SK-MEL-5 (cell line): Measurements from ENCODE around the gene USP46. TPM values are rescaled to one million over a fixed set of nuclear protein-coding genes. Genes with fewer than 3 reads are reported as not detected.

ENCODE experiments used
- DNase-seq: peaks from one replicate; pipeline ENCODE4 v3.0.0-alpha.2; 2016; ENCODE audit warnings: low read depth, low spot score
- in situ Hi-C: cut with HindIII; loops from 2 replicates; pipeline ENCODE4 v1.10.0; 2016; ENCODE audit warnings: low sequenced_read_pairs, high pct_unique_total_duplicates, low pct_unique_long_range_greater_than_20kb
- total RNA-seq: library from RNA; depleted of rRNA; stranded (reverse); fragments of >200 nt; shearing (Covaris generic); gene quantifications from 2 replicates; pipeline ENCODE4 v1.2.3, GENCODE V29; 2014

The USP46 gene
- total RNA-seq, 1 experiment from 2014 or later: 10.0 TPM

DNA sequence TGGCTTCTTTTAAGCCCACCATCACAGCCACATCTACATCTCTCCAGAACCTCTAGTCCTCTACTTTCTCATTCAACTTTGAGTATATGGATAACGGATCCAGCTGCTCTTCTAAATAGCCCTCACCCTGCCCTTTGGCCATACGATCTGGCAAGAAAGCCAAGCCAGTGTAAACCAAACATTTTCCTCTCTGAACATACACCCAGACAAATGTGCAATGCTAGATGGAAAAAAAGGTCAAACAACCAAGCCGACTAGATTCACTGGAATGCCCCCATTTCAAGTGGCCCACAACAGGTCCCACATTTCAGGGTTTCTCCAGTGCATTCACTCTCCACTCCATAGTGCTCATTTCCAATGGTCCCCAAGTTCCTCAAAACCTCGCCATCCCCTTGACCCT lies 24.0 kb downstream of the USP46 start:
- no peak for DNase-seq
- in situ Hi-C loops: no loop called here

DNA sequence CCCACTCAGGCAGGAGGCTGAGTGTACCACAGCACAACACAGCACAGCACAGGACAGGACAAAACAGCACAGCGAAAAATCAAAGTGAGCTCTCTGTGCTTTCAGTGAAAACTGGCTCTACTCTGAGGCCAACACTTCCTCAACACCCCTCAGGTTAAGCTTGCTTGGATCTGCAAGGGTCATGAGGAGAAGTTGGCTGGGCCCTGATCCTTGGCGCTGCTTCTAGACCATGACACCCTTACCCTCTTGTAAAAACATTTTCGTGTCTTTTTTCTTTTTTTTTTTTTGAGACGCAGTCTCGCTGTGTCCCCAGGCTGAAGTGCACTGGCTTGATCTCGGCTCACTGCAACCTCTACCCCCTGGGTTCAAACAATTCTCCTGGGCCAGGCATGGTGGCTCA lies 25.3 kb downstream of the USP46 start:
- in situ Hi-C loops: no loop called here
- DNase-seq: no peak

DNA sequence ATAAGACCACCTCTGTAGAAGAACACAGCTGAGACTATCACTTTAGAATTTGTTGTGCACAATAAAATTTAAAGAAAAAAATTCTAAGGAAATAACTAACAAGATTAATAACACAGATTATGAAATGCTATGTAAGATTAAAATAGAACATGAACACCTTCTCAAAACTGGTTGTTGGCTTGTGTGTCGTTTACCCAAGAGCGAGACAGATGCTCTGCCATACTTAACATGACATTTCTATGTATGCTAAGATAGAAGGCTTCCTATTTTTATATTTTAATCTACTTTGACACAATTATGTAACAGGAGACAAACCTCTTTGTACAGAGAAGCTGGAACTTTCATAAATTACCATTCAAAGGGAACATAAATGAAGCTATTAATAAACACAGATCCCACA lies 30.1 kb downstream of the USP46 start:
- DNase-seq: no peak
- in situ Hi-C loops: no loop called here

DNA sequence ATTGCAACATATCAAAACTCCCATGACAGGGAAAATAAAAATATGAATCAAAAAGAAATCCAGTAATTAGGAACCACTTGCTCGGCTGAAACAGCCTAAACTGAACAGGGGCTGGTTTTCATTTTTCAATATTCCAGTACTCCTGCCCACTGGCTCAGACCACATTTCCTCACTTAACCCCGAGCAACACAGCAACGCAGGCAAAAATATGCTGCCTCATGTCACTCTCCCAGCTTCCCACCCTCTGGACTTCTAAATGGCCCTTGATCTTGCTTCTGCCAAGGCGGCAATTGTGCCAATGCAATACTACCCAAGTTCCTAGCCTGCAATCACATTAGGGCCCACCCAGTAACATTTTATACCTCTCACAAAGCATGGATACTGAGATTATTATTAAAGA lies 30.6 kb downstream of the USP46 start:
- in situ Hi-C loops: no loop called here
- DNase-seq: no peak

DNA sequence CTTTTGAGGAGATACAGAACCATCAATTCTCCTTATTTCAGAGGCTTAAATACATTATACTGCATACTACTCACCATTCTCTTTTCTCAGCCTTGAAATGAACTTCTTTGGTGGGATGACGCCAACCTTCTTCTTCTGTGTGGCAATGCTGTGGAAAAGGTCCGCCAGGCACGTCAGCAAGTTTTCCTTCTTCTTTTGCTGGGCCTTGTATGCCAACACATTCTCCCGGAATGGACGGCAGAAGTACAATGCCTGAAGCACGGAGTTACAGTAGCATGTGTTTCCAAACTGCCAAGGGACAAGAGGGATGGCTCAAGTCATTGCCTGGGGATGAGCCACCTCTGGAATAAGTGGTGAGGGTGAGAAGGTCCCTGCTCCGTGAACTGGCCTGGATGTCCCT lies 31.2 kb downstream of the USP46 start:
- DNase-seq: no peak
- in situ Hi-C loops: no loop called here

DNA sequence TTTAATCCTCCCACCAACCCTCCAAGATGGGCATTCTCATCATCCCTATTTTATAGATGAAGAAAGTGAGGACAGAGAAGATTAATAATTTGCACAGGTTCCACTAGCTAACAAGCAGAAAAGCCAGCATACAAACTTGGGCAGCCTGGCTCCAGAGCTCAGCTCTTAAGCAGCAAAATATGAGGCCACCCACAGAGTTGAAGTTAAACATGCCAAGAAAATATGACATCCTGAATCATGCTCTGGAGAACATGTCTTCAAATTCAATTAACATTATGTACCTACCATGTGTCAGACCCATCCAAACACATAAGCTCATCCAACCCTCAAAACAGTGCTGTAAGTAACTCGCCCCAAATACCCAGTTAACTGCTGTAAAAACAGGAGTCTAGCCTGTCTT lies 33.9 kb downstream of the USP46 start:
- no peak for DNase-seq
- in situ Hi-C loops: no loop called here

DNA sequence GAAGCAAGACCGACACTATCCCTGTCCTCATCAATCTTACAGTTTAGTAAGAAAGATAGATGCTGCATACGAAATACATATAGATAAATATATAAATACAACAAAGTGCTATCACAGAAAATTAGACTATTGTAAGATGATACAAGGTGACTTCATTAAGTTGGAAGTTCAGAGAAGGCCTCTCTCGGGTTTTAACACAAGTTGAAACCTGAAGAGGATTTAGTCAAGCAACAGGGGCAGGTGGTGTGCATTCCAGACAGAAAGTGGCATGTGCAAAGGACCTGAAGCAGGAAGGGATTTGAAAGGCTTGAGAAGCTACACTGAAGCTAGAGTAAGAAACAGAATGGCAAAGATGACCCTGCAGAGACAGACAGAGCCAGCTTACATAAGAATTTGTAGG lies 36.5 kb downstream of the USP46 start:
- no peak for DNase-seq
- in situ Hi-C loops: no loop called here

DNA sequence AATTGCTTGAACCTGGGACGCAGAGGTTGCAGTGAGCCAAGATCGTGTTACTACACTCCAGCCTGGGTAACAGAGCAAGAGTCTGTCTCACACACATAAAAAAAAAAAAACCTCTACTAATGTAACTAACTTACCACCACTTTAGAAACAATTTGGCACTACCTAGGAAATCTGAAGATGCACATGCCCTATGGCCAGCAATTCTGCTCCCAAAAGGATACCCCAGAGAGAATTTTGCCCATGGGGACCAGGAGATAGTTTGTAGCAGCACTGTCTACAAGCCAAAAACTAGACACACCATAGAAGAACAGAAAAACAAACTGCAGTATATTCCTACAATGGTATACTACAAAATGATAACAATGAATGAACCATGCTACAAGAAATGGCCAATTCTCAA lies 37.5 kb downstream of the USP46 start:
- in situ Hi-C loops: no loop called here
- no peak for DNase-seq

DNA sequence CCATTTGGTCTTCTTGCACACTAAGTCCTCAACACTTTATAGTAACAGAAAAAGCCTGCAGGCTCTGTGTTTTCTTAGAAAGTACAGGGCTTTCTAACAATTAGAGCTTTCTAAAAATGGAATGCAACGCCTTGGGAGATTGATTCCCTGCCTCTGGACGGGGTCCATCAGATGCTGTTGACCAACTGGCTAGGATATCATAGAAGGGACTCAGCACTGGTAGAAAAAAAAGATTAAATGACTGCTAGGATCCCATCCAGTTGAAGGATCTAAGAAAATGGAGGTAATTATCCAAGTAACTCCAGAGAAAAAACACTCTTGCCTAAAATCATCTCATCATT lies 39.5 kb downstream of the USP46 start:
- no peak for DNase-seq
- in situ Hi-C loops: no loop called here

DNA sequence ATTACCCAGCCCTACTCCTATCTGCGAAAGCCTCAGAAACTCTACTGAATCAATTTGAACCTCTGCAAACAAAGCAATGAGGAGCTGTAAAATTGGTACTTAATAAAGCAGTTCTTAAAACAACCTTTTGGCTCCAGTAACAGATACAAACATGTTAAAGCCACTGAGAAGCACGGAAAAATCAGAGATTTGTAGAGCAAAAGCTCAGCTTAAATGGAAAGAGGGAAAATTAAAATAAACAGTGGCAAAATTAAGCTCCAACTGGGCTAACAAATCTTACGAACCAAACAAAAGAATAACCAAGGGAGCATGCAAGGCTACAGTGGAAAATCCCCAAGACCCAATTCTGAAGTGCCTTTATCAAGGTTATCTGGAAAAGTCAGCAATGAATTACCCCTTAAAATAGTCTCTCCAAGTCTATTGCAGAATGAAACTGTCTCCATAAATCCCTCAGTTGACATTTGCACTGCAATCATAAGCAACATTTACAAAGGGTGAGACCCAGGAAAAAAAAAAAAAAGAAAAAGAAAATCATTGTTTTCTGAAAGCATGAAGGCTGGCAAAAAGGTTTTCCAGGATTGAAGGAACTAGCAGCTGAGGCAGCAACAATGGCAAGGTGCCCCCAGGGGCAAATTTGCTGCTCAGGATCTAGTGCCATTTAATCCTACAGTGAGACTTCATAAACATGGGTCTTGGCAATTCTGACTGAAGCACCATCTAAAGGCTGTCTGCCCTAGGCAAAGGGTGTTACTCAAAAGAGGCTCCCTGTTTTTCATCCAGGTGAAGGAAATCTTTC lies 40.1 kb downstream of the USP46 start:
- DNase-seq: no peak

DNA sequence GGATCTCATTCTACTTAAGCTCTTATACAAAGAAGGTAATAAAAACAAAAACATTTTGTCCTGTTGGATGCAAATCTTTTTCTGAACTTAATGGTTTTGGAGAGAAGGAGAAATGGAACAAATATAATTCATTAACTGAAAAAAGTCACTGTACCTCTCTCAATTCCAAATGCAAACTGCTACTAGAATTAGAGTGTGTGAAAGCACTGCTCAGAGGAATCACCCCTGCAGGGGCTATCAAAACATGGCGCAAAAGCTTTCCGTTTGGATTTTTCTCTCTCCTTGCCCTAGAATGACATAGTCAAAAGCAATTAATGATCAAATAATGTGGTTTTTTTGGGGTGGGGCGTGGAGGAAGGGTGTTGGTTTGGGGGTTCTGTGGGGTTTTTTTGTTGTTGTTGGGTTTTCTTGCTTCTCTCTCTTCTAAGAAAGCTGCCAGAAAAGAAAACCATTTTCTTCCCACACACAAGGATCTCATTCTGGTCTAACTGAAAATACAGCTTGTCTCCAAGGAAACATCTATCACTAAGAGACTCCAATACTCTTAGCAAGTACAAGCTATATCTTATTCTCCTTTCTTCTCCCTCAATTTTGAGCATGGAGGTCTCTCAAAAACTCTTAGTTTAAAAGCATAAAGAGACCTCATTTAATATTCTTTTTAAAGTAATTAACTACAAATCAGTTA lies 41.6 kb downstream of the USP46 start:
- in situ Hi-C loops: no loop called here

More for the DNA sequence above, 40.1 kb downstream of the USP46 start:
- in situ Hi-C loops: no loop called here

DNA sequence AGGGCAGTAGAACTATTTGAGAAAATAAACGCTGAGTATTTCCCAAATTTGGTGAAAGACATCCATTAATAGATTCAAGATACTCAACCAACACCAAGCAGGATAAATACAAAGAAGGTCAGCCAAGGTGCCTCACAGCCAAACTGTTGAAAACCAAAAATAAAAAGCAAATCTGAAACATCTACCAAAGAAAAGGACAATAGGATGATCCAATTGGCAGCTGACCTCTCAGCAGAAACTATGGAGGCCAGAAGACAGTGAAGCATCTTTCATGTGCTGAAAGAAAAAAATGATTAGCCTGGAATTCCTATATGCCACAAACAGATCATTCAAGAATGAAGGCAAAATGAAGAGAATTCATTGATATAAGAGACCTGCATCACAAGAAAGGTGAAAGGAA lies 44.9 kb downstream of the USP46 start:
- DNase-seq: no peak
- in situ Hi-C loops: no loop called here

More for the DNA sequence above, 41.6 kb downstream of the USP46 start:
- no peak for DNase-seq

DNA sequence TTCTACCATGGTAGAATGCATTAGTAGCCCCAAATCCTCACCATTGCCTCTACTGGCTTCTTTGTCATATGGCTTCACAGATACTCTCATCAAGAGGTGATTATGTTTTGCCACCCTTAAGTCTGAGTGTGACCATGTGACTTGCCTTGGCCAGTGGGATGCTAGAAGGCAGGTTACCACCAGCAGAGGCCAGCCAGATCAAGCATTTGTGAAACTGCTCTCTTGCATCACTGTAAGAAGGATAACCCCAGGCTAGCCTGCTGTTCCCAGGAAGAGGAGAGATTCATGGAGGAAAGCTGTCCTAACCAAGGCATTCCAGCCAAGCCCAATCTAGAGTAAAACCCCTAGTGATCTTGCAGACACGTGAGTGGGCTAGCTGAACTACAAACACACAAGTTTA lies 46.8 kb downstream of the USP46 start:
- peak; percentile 3 for DNase-seq

DNA sequence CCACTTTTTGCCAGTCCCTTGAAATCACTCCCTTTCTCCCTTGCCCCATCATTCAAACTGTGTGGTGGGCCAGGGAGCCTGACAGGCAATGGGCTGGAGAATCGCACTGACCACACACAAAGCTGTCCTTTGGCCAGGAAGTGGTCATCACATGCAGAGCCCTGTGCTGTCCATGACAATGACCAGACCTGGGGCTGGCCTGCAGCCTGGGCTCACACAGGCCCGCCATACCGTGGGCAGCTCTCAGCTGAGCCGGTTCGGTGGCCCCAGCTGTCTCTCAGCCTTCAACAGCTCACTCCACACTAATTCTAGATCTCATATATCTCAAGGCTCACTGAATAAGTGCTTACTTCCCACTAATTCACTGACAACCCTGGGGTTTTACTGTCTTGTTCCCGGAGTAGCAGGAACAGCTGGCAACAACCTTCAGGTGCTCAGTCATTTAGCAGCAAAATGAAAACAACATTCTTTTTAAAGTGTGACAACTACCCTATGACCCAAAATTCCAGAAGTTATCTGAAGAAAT lies 48.0 kb downstream of the USP46 start:
- DNase-seq: no peak
- in situ Hi-C loops: no loop called here

More for the DNA sequence above, 46.8 kb downstream of the USP46 start:
- in situ Hi-C loops: no loop called here

DNA sequence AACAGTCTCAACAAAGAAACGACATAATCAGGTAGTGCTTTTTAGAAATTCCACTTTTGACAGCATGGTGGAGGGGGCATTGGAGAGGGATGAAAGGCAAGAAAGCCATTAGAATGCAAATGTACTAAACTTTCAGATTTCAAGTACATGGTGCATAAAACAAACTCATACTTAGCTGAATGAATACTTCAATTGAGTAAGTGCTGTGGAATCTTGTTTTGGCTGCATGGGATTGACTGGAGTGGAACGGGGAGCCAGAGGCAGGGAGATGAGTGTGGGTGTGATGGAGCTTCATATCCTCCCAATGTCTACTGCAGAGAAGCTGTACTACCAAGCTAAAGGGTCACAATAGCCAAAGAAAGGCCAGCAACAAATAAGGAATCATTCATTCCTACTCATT lies 52.4 kb downstream of the USP46 start:
- in situ Hi-C loops: no loop called here
- no peak for DNase-seq

DNA sequence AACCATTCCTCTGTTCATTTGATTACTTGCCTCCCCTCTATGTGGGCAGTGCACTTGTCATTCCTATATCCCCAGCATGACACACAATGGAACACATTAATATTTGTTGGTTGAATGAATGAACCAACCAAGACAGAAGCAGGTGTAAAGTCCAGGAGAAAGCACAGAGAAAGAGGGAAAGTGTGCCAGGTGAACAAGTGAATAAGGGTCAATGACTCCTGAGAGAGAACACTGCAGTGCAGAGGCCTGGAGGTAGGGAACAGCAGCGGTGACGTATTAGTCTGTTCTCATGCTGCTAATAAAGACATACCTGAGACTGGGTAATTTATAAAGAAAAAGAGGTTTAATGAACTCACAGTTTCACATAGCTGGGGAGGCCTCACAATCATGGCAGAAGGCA lies 53.1 kb downstream of the USP46 start:
- in situ Hi-C loops: no loop called here
- DNase-seq: no peak

DNA sequence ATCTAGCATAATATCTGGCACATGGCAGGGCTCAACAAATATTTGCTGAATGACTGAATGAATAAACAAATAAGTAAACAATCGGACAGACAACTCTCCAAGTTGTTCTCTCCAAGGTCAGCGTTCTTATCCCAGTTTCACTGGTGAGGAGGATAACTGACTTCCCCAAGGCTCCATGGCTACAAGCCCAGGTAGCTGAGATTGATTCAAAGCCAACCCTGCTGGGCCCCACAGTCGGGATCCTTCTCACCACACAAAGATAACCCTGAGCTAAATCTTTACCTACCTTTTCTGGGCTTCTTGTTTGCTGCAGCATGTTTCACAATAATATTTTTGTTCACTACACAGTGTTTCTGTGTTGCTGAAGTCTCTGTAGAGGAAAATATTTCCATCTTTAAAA lies 54.9 kb downstream of the USP46 start:
- no peak for DNase-seq
- in situ Hi-C loops: no loop called here

DNA sequence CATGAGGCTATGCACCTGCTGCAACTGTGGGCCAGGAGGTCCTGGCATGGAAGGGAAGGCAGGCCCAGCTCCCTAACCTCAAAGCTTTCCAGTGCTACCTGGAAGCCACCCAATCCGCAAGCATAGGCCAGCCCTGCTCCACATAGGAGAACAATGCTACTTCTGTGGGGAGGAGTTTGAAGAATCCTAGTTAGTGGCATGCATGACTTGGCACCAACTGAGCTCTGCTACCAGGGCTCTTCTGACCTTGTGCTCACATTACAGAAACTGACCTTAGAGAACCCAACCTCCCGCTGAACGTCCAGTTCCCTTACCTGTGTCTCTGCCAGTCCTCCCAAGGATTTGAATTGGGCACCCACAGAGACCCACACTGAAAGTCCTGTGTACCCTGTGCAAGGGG lies 58.8 kb downstream of the USP46 start:
- in situ Hi-C loops: no loop called here
- DNase-seq: no peak

DNA sequence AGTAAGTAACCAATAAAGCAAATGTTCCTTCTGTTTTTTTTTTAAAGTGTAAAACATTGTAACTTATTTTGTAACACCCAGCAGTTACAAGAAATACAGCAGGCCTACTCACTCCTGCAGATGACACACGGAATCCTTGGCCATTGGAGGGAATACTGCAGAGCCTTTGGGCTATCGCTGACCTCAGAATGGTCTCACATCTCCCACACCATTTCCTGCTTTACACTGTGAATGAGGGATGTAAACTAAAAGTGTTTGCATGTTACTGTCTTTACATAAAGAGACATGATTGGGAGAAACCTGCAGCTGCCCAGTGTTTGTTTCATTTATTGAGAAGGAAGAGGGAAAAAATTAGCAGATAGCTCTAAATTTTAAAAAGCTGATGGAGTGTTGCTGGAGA lies 64.1 kb downstream of the USP46 start:
- in situ Hi-C loops: no loop called here
- DNase-seq: no peak
